SK-N-SH (cell line): ENCODE data around the gene TIGAR. TPM values are rescaled to one million over a fixed set of nuclear protein-coding genes. Genes with fewer than 3 reads are reported as not detected.

Source experiments
- CTCF ChIA-PET: fragments of 300-600, 350-600 bp; formaldehyde crosslinking; extraction: SDS; loops from one replicate; lab custom pipeline; 2021; lab: Yijun Ruan, JAX
- POLR2A ChIA-PET: fragments of 350-600 bp; sonication (Branson Sonifier 250); formaldehyde crosslinking; extraction: SDS; loops from one replicate; lab custom pipeline; 2020; ENCODE audit warnings: antibody characterized with exemption, inconsistent platforms; lab: Yijun Ruan, JAX
- DNase-seq: peaks from one replicate; pipeline ENCODE4 v3.0.0; 2012
- H2AFZ ChIP-seq: fragments of 200-600 bp; sonication (generic); 2 replicates; pipeline ENCODE4 v1.8.1; 2016; ENCODE audit warnings: antibody characterized with exemption, mild to moderate bottlenecking, low read depth
- H3F3A ChIP-seq: fragments of 200-600 bp; sonication (generic); replicated peaks from 2 replicates; pipeline ENCODE3; 2016; ENCODE audit warnings: antibody characterized with exemption, mild to moderate bottlenecking; ENCODE audit not compliant: insufficient read depth
- H3K27ac ChIP-seq, 2 experiments: fragments of 200-500 bp in 1 of 2; fragments of 200-600 bp in 1 of 2; sonication (Bioruptor generic) in 1 of 2; sonication (generic), shearing (Covaris generic) in 1 of 2; 2 replicates each; pipeline versions ENCODE4 v1.5.1 to v1.6.1; 2014 to 2016; ENCODE audit warnings: low read depth in 2 of 2, inconsistent platforms in 1 of 2, low read length in 1 of 2, mild to moderate bottlenecking in 1 of 2, mixed read lengths in 1 of 2
- H3K27me3 ChIP-seq: fragments of 200-600 bp; sonication (generic), shearing (Covaris generic); 2 replicates; pipeline ENCODE4 v1.6.1; 2016; ENCODE audit warnings: mixed run types; ENCODE audit not compliant: insufficient read depth
- H3K36me3 ChIP-seq, 2 experiments: fragments of 200-500 bp in 1 of 2; fragments of 200-600 bp in 1 of 2; sonication (Bioruptor generic) in 1 of 2; sonication (generic) in 1 of 2; replicated peaks in 1 of 2; 2 replicates each; pipeline versions ENCODE3 to v1.5.1; 2014 to 2016; ENCODE audit warnings: low read length in 1 of 2, mild to moderate bottlenecking in 1 of 2; ENCODE audit not compliant: insufficient read depth in 2 of 2, control insufficient read depth in 1 of 2
- H3K4me1 ChIP-seq, 2 experiments: fragments of 200-500 bp in 1 of 2; fragments of 200-600 bp in 1 of 2; sonication (Bioruptor generic) in 1 of 2; sonication (generic), shearing (Covaris generic) in 1 of 2; 2 replicates each; pipeline versions ENCODE4 v1.5.1 to v1.6.1; 2014 to 2016; ENCODE audit warnings: low read depth in 1 of 2, low read length in 1 of 2, mixed run types in 1 of 2; ENCODE audit not compliant: insufficient read depth in 2 of 2, control insufficient read depth in 1 of 2
- H3K4me2 ChIP-seq: fragments of 200-600 bp; sonication (generic), shearing (Covaris generic); 2 replicates; pipeline ENCODE4 v1.6.1; 2017; ENCODE audit warnings: mixed run types
- H3K4me3 ChIP-seq, 2 experiments: fragments of 200-500 bp in 1 of 2; fragments of 200-600 bp in 1 of 2; sonication (Bioruptor generic) in 1 of 2; sonication (generic), shearing (Covaris generic) in 1 of 2; 2 replicates each; pipeline versions ENCODE4 v1.5.1 to v1.8.1; 2014 to 2016; ENCODE audit warnings: low read depth in 2 of 2, inconsistent platforms in 1 of 2, low read length in 1 of 2, mild to moderate bottlenecking in 1 of 2, mixed read lengths in 1 of 2, moderate library complexity in 1 of 2
- H3K79me2 ChIP-seq: fragments of 200-600 bp; sonication (generic); 2 replicates; pipeline ENCODE4 v1.8.1; 2017; ENCODE audit warnings: mild to moderate bottlenecking; ENCODE audit not compliant: insufficient read depth
- H3K9ac ChIP-seq: fragments of 200-600 bp; sonication (generic); 2 replicates; pipeline ENCODE4 v1.6.1; 2017; ENCODE audit warnings: mixed run types
- H3K9me2 ChIP-seq: fragments of 200-600 bp; sonication (generic); 2 replicates; pipeline ENCODE4 v1.6.1; 2017; ENCODE audit warnings: mixed run types
- H3K9me3 ChIP-seq: fragments of 200-600 bp; sonication (generic); 2 replicates; pipeline ENCODE4 v1.6.1; 2017; ENCODE audit warnings: mixed run types, mild to moderate bottlenecking, moderate library complexity
- H4K20me1 ChIP-seq: fragments of 200-600 bp; sonication (generic); 2 replicates; pipeline ENCODE4 v1.6.1; 2017; ENCODE audit warnings: mild to moderate bottlenecking, mixed run types; ENCODE audit not compliant: insufficient read depth
- CHD2 ChIP-seq: fragments of 150-350 bp; IDR thresholded peaks from 2 replicates; pipeline ENCODE4 v1.6.1; 2018; ENCODE audit warnings: low read length; ENCODE audit not compliant: partially characterized antibody
- EP300 ChIP-seq, 2 experiments: IDR thresholded peaks; 2 replicates each; pipeline versions ENCODE4 v1.4.0 to v1.6.1; 2012; ENCODE audit warnings: borderline replicate concordance in 1 of 2, low read depth in 1 of 2, low read length in 1 of 2
- EZH2phosphoT487 ChIP-seq: fragments of 200-600 bp; sonication (generic); IDR thresholded peaks from 2 replicates; pipeline ENCODE4 v1.6.1; 2017; ENCODE audit warnings: low read depth, mixed run types, mild to moderate bottlenecking, antibody characterized with exemption, moderate library complexity, borderline replicate concordance
- FOSL2 ChIP-seq: IDR thresholded peaks from 2 replicates; pipeline ENCODE4 v1.4.0; 2012; ENCODE audit warnings: low read depth, mild to moderate bottlenecking, moderate library complexity, borderline replicate concordance
- FOXJ3 ChIP-seq: sonication (generic); formaldehyde crosslinking; IDR thresholded peaks from 2 replicates; pipeline ENCODE4 v1.5.1; 2020; ENCODE audit warnings: mild to moderate bottlenecking, missing genetic modification reagents
- FOXM1 ChIP-seq: IDR thresholded peaks from 2 replicates; pipeline ENCODE4 v1.4.0; 2012; ENCODE audit warnings: low read depth, mild to moderate bottlenecking
- IRF3 ChIP-seq: fragments of 150-350 bp; IDR thresholded peaks from 2 replicates; pipeline ENCODE4 v1.6.1; 2016; ENCODE audit warnings: mild to moderate bottlenecking, low read depth, low read length
- JUND ChIP-seq: IDR thresholded peaks from 2 replicates; pipeline ENCODE4 v1.4.0; 2012
- MEF2A ChIP-seq: IDR thresholded peaks from 2 replicates; pipeline ENCODE4 v1.4.0; 2012; ENCODE audit warnings: low read depth, borderline replicate concordance
- RAD21 ChIP-seq: IDR thresholded peaks from 2 replicates; pipeline ENCODE4 v1.6.1; 2012; ENCODE audit warnings: mild to moderate bottlenecking, low read length
- REST ChIP-seq: IDR thresholded peaks from 2 replicates; pipeline ENCODE4 v1.6.1; 2012; ENCODE audit warnings: mild to moderate bottlenecking, low read depth, low read length, moderate library complexity
- RFX5 ChIP-seq: IDR thresholded peaks from 2 replicates; pipeline ENCODE4 v1.6.1; 2012; ENCODE audit warnings: mild to moderate bottlenecking, improper control_type of control experiment, low read length
- SMC3 ChIP-seq: IDR thresholded peaks from 2 replicates; pipeline ENCODE4 v1.6.1; 2012; ENCODE audit warnings: low read depth, low read length, improper control_type of control experiment
- TAF1 ChIP-seq: IDR thresholded peaks from 2 replicates; pipeline ENCODE4 v1.6.1; 2012; ENCODE audit warnings: low read depth, mild to moderate bottlenecking, low read length, moderate library complexity, borderline replicate concordance
- USF1 ChIP-seq: IDR thresholded peaks from 2 replicates; pipeline ENCODE4 v1.4.0; 2012; ENCODE audit warnings: low read depth, borderline replicate concordance
- USF2 ChIP-seq: fragments of 150-350 bp; IDR thresholded peaks from 2 replicates; pipeline ENCODE4 v1.6.1; 2017; ENCODE audit warnings: antibody characterized with exemption, low read length, low read depth, borderline replicate concordance
- WGBS: methylation state at CpG from one replicate; pipeline ENCODE4 v1.1.6; 2017; ENCODE audit warnings: low lambda C conversion rate; 5-methylcytosine and 5-hydroxymethylcytosine counted together
- polyA plus RNA-seq, 3 experiments: library from polyadenylated mRNA; depleted of rRNA; stranded (reverse); fragments of >200 nt; gene quantifications; 2 replicates each; pipeline ENCODE4 v1.2.3, GENCODE V29; 2012

TIGAR gene
- polyA plus RNA-seq, 1 of the 3 experiments (the other 2 are of a cell fraction): 8.3 TPM

- no peak for TF ChIP-seq REST
- TF ChIP-seq TAF1: no peak
- TF ChIP-seq JUND: no peak
- TF ChIP-seq IRF3: no peak
- no peak for TF ChIP-seq SMC3
- no peak for TF ChIP-seq EZH2phosphoT487
- no peak for TF ChIP-seq FOXM1
- no peak for TF ChIP-seq FOSL2
Observed at GRCh38 chr12:4282892-4283511, 38.0 kb upstream of the TIGAR start (continued).

- no peak overlapping the region for H3K4me3 ChIP-seq
- H3K79me2 ChIP-seq: no peaks in the 10 kb centered on the region
- WGBS: 9% methylated on average over 9 of the region's 12 CpGs
- H3K27me3 ChIP-seq: peaks cover 94% of the 10 kb centered on the region
- H3K27ac ChIP-seq: no peak overlapping the region
- H3K9me2 ChIP-seq: no peaks in the 10 kb centered on the region
- H3K4me2 ChIP-seq: no peak overlapping the region
- POLR2A ChIA-PET: no interaction called here
- no peak for DNase-seq
- no peaks in the 10 kb centered on the region for H3K9me3 ChIP-seq
- no peak overlapping the region for H3K9ac ChIP-seq
- no peaks in the 10 kb centered on the region for H4K20me1 ChIP-seq
- H2AFZ ChIP-seq: no peak overlapping the region
- CTCF ChIA-PET: interaction anchor here (1.0 to 1.9 kb wide), 4 partner anchors 11 to 398 kb away, joined by 3 to 6 read pairs (median 4); no protein-coding TSS in a partner anchor
- no peaks in the 10 kb centered on the region for H3F3A ChIP-seq
- no peaks in the 10 kb centered on the region for H3K36me3 ChIP-seq
- H3K4me1 ChIP-seq: no peaks in the 10 kb centered on the region; a peak in 1 of 4 replicates
- no peak for TF ChIP-seq TAF1
- TF ChIP-seq RFX5: no peak
- TF ChIP-seq SMC3: no peak
- no peak for TF ChIP-seq USF1
- no peak for TF ChIP-seq CHD2
- no peak for TF ChIP-seq FOXJ3 (CRISPR knock-in tag)
- no peak for TF ChIP-seq MEF2A
- no peak for TF ChIP-seq REST
- TF ChIP-seq IRF3: no peak
- TF ChIP-seq EP300 (IDR thresholded peaks at IDR 0.05; ENCODE audit: borderline replicate concordance in 1 of 2, low read depth in 1 of 2, low read length in 1 of 2): no peak
- TF ChIP-seq RAD21: no peak
- no peak for TF ChIP-seq FOXM1
- TF ChIP-seq USF2: no peak
Observed at GRCh38 chr12:4283512-4284255, 37.3 kb upstream of the TIGAR start.
